ENCODE measurements around the gene P2RY8.

DNA sequence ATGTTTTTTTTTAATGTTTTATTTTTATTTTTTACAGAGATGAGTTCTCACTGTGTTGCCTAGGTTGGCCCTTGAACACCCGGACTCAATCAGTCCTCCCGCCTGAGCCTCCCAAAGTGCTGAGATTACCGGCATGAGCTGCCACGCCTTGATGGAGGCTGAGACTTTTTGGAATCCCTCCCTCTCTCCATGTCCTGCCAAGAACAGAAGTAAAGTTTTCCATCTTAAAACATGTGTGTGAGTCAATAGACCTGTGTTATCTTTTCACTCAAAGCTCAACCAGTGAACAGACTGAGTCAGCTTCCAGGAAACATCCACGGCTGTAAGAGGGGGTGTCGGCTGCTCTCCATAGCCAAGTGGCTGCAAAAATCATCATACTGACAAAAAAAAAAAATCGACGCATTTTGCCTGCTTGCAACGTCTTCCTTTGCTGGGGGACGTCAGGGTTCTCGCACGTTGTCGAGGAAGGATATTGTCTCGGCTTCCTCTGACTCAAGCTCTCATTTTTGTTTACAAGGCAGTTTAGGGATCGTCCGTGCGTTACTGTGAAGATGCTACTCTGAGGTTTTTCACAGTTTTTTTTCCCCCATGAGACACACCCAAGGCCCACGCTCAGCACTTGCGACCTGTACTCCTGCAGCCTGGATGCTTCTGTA lies 74.3 kb downstream of the P2RY8 start:
- TF ChIP-seq, protein P1, sequence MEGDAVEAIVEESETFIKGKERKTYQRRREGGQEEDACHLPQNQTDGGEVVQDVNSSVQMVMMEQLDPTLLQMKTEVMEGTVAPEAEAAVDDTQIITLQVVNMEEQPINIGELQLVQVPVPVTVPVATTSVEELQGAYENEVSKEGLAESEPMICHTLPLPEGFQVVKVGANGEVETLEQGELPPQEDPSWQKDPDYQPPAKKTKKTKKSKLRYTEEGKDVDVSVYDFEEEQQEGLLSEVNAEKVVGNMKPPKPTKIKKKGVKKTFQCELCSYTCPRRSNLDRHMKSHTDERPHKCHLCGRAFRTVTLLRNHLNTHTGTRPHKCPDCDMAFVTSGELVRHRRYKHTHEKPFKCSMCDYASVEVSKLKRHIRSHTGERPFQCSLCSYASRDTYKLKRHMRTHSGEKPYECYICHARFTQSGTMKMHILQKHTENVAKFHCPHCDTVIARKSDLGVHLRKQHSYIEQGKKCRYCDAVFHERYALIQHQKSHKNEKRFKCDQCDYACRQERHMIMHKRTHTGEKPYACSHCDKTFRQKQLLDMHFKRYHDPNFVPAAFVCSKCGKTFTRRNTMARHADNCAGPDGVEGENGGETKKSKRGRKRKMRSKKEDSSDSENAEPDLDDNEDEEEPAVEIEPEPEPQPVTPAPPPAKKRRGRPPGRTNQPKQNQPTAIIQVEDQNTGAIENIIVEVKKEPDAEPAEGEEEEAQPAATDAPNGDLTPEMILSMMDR (IDR thresholded peaks at IDR 0.05 in 4 of 5, conservative IDR thresholded peaks at IDR 0.05 in 1 of 5): no peak
- TF ChIP-seq POLR2A (IDR thresholded peaks at IDR 0.05): no peak

Measured in gastrocnemius medialis (tissue), 4 donors.